GM19043 (cell line): Measurements from ENCODE around the gene PRXL2B.
"Not testable (repeated sequence)": the region's sequence is repeated elsewhere in the genome, so short reads cannot be mapped to it uniquely, and the experiment has no call there.

Experiments used
- ATAC-seq: cut with Tn5 transposase; IDR thresholded peaks from one replicate; pipeline ENCODE4 v1.9.1; 2021; ENCODE audit warnings: low read depth; ENCODE audit not compliant: unreplicated experiment

The PRXL2B gene

DNA sequence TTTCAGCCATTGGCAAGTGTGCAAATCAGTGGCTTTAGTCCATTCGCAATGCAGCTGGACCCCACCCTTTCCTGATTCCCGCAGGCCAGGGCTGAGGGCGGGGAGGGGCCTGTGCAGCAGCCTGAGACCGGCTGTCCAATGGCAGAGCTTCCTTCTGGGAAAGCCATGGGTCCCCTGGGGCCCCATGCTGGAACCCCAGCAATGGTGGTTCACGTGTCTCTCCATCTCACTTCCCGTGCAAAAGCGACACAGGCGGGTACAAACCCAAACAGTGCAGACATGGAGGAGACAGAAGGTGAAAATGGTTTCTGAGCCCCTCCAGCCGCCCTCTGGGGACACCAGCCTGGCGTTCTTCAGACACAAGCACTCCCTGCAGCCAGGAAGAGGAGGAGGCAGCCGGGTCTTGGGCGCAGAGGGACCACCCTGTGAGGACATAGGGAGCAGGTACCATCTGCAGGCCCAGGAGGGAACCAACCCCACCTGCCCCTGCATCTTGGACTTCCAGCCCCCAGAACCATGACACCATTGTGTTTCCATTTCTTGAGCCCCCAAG is 36.2 kb upstream of the PRXL2B start:
- not testable (repeated sequence) for ATAC-seq

DNA sequence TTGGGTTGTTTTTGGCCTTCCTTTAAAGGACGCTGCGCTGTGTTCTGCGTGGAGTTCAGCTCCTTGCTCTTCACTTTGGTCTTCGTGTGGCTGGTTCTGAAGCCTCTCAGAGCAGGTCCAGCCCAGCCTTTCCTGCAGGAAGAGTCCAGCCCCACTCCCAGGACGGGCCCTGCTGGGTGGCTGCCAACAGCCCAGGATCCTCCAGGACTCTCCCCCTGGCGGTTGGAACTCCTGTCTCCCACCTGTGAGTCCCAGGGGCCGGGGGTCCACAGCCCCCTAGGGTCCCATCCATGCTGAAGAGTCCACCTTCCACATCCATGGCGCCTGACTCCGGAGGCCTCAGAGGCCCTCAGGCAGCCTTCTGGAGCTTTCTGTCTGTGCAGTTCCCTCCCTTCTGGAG is 35.0 kb upstream of the PRXL2B start:
- ATAC-seq, result not testable (repeated sequence)

- ATAC-seq, result no peak
Measured at GRCh38 chr1:2552189-2552588, 34.4 kb upstream of the PRXL2B start.

DNA sequence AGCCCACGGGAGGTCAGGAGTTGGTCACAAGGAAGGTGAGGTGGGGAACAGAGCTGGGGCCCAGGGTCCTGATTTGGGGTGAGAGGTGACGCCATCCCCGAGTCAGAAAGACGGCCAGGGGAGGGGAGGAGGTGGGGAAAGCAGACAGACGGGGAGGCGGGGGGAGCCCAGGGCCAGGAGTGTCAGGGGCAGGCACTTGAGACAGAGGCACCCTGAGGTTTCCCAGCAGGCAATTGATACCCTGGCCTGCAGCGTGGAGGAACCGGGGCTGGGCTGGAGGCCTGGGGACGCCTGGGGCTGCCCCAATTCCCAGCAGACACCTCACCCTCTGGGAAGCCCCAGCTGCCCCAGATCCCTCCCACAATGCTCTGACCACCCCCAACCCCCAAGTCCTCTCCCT is 33.5 kb upstream of the PRXL2B start:
- ATAC-seq, result not testable (repeated sequence)

- no peak for ATAC-seq
Measured at GRCh38 chr1:2553871-2554620, 32.5 kb upstream of the PRXL2B start.

- ATAC-seq, result no peak
Measured at GRCh38 chr1:2554621-2555387, 31.8 kb upstream of the PRXL2B start.

GRCh38 chr1:2555634-2556276 is 30.8 kb upstream of the PRXL2B start:
- peak; percentile 38 for ATAC-seq

DNA sequence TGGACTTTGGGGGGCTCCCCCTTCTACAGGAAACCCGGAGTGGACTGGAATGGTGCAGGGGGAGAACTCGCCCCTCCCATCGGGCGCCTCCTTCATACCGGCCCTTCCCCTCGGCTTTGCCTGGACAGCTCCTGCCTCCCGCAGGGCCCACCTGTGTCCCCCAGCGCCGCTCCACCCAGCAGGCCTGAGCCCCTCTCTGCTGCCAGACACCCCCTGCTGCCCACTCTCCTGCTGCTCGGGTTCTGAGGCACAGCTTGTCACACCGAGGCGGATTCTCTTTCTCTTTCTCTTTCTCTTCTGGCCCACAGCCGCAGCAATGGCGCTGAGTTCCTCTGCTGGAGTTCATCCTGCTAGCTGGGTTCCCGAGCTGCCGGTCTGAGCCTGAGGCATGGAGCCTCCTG is 30.3 kb upstream of the PRXL2B start, which contains the start of gene TNFRSF14:
TNFRSF14 (plus strand) TSS at position 95 of the 401 bp plus-strand sequence; CDS start at position 389, 294 bp downstream.
- peak; percentile 50 for ATAC-seq

GRCh38 chr1:2556678-2557481 is 29.7 kb upstream of the PRXL2B start:
- peak; percentile 26 for ATAC-seq

- no peak for ATAC-seq
Measured at GRCh38 chr1:2557482-2558400, 28.8 kb upstream of the PRXL2B start.

DNA sequence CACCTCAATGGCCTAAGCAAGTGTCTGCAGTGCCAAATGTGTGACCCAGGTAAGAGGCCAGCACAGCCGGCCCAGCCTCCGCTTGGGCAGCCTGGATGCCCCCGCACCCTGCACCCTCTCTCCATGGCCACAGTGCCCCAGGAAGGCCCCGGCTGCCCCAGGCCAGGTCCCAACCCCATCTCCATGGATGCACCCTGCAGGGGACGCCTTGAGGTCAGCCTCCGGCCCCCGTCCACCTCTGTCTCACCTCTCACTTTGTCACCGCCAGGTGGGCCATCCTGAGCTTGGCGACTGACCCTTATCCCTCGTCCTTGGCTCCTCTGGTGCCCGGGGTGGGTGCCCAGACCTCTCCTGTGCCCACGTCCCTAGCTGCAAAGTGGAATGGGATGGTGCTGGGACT is 28.2 kb upstream of the PRXL2B start:
- no peak for ATAC-seq

- ATAC-seq, result no peak
Measured at GRCh38 chr1:2558861-2559260, 27.7 kb upstream of the PRXL2B start.

DNA sequence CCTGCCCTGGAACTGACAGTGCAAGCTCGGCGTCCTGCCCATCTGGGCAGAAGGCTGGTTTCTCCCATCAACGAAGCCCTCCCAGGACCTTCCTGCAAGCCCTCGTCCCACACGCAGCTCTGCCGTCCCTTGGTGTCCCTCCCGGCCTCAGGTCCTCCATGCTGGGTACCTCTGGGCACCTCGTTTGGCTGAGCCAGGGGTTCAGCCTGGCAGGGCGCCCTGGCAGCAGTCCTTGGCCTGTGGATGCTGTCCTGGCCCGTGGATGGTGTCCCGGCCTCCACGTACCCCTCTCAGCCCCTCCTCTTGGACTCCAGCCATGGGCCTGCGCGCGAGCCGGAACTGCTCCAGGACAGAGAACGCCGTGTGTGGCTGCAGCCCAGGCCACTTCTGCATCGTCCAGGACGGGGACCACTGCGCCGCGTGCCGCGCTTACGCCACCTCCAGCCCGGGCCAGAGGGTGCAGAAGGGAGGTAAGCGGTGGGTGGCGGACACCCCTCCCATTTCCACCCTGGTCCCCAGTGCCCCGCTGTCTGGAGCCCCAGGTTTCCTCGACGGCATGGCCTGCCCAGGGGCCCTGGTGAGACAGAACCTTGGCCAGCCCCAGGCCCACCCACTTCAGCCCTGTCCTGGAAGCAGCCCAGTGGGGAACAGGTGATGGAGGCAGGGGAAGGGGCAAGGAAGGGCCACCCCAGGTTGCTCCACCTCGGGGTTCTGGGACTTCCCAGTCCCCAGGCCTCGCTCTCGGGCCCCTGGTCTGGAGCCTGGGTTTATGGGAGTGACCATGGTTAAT is 26.9 kb upstream of the PRXL2B start:
- no peak for ATAC-seq

DNA sequence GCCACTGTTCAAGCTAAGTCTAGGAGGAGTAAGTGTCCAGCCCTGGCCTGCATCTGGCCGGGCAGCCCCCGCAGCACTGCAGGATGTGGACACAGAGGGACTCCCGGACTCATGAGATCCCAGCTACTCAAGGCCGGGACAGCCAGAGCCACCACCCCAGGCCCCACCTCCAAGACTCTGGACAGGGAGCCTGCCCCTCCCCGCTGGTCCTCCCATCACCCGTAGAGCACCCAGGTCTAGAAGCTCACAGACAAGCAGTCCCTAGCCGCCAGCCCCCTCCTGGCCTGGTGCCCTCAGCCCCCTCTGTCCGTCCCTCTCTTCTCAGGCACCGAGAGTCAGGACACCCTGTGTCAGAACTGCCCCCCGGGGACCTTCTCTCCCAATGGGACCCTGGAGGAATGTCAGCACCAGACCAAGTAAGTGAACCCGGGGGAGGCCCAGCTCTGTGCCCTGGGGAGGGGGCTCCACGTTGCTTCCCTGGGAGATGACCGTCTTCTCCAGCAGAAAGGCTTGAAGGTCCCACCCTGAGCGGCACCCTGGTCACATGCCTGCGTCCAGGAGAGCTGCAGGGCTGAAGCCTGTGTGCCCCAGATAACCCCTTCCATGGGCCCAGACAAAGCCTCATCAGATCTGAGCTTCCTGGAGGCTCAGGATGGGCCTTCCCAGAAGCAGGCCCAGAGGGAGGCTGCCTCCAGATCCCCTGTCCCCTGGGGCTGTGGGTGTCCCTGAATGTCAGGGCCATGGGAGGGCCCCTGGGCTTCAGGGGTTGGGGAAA is 26.1 kb upstream of the PRXL2B start:
- no peak for ATAC-seq

GRCh38 chr1:2561446-2561845 is 25.1 kb upstream of the PRXL2B start:
- ATAC-seq, result no peak

DNA sequence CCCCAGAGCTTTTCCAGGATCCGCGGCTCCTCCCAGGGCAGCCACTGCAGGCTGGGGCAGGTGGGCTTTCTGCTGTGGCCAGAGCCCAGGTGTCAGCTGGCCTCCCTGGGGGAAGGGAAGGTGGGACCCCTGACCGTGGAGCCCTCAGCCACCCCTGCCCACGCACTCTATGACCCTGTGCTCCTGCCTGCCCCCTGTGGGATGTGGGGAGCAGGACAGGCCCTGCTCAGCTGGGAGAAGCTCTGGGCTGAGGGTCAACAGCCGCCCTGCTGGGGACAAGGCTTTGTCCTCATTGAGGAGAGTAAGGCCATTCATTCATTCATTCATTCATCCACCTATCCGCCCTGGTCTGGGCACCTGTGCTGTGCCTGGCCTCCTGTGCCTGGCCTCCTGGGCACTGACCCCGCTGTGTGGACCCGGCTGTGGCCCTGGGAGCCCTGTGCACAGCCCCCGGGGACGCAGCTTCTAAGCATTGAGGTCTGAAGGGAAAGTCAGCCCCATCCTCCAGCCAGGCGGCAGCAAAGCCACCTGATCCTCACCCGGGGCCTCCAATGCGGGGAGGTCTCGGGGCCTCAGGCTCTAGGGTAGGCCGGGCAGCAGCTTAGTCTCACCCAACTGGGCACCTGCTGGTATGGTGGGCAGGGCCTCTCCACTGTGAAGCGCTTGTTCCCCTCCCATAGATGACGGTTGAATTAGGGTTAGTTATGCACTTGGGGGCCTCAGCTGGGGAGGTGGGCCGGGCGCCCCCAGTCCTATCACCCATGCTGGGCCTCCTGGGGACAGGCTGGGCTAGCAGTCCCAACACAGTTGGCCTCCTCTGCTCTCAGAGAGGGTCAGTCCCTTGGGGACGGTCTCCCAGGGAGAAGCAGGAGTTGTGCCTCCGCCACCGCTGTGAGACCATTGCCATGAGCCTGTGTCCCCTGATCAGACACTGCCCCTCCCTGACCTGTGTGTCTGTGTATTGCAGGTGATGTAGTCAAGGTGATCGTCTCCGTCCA is 24.4 kb upstream of the PRXL2B start:
- no peak for ATAC-seq
